ENCODE data around the gene LDHAL6B.

DNA sequence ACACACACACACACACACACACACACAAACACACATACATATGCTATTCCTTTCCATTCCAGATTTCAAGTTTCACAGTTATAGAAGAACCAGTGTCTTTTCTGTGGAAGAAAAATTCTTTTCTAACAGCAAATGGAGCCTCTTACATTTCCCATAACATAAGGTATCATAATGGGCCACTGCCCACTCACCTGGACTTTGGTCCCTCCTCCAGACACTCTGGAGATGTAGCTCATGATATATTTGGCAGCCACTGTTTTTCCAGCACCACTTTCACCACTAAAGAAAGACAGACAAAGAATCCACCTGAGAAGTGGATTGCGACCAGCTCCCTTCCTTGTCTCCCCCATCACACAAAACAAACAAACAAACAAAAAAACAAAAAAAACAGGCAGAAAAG, 29.8 kb downstream of the LDHAL6B start:
- TF ChIP-seq POLR2AphosphoS5 (IDR thresholded peaks at IDR 0.05), result no peak
- TF ChIP-seq, protein P1, sequence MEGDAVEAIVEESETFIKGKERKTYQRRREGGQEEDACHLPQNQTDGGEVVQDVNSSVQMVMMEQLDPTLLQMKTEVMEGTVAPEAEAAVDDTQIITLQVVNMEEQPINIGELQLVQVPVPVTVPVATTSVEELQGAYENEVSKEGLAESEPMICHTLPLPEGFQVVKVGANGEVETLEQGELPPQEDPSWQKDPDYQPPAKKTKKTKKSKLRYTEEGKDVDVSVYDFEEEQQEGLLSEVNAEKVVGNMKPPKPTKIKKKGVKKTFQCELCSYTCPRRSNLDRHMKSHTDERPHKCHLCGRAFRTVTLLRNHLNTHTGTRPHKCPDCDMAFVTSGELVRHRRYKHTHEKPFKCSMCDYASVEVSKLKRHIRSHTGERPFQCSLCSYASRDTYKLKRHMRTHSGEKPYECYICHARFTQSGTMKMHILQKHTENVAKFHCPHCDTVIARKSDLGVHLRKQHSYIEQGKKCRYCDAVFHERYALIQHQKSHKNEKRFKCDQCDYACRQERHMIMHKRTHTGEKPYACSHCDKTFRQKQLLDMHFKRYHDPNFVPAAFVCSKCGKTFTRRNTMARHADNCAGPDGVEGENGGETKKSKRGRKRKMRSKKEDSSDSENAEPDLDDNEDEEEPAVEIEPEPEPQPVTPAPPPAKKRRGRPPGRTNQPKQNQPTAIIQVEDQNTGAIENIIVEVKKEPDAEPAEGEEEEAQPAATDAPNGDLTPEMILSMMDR (IDR thresholded peaks at IDR 0.05), result no peak

All from stomach (tissue), 4 donors.